ENCODE data around the gene PSMG1. TPM values are rescaled to one million over a fixed set of nuclear protein-coding genes. Genes with fewer than 3 reads are reported as not detected.

The PSMG1 gene
- total and polyA plus RNA-seq, 9 of the 15 experiments (the other 6 are each of a cell fraction or from before 2014, with no cell fraction given): 54.5 to 427 (median 328) TPM

DNA sequence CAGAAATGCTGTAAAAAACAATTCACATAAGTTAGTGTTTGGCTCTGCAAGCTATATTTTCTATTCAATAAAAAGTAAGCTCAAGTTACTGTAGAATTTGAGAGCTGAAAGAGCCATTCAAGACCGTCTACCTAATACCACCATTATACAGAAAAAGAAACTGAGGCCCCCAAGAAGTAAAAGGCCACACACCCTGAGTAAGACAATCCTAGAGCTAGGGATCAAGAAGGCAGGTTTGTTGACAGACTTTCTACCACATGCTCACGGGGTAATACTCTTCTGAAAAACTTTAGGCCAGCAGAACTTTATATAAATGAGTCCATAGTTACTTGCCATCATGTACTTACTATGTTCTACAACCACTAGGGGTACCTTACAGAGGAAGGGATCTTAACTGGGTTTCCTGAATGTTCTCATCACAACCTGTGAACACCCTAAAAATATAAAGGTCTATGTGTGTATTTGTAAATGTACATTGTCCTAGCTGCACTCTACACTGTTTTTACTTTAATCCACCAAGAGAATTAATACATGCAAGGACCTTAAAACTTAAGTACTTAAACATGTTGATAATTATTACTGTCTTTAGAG is 2.7 kb downstream of the PSMG1 start (continued):
- TF ChIP-seq RBM14 (IDR thresholded peaks at IDR 0.05; ENCODE audit: borderline replicate concordance, insufficient read depth, low read depth, low read length) (no peak), ZNF76 (CRISPR knock-in tag; IDR thresholded peaks at IDR 0.05; ENCODE audit: borderline replicate concordance) (no peak), POLR2A (conservative IDR thresholded peaks at IDR 0.05) (no peak), ETS2 (tag; IDR thresholded peaks at IDR 0.05; ENCODE audit: borderline replicate concordance, poor library complexity, severe bottlenecking) (no peak), SNIP1 (IDR thresholded peaks at IDR 0.05; ENCODE audit: low read depth) (no peak), CREB1 (IDR thresholded peaks at IDR 0.05) (no peak), CREB1 (CRISPR knock-in tag; IDR thresholded peaks at IDR 0.05) (no peak), ZNF780A (CRISPR knock-in tag; IDR thresholded peaks at IDR 0.05) (no peak), PCBP1 (IDR thresholded peaks at IDR 0.05; ENCODE audit: low read depth, low read length, poor library complexity, severe bottlenecking) (no peak), NR2F6 (CRISPR knock-in tag; IDR thresholded peaks at IDR 0.05) (no peak), PYGO2 (tag; IDR thresholded peaks at IDR 0.05) (no peak), DPF2 (IDR thresholded peaks at IDR 0.05) (no peak)
- TF ChIP-seq, protein P1, sequence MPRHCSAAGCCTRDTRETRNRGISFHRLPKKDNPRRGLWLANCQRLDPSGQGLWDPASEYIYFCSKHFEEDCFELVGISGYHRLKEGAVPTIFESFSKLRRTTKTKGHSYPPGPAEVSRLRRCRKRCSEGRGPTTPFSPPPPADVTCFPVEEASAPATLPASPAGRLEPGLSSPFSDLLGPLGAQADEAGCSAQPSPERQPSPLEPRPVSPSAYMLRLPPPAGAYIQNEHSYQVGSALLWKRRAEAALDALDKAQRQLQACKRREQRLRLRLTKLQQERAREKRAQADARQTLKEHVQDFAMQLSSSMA (CRISPR knock-in tag; IDR thresholded peaks at IDR 0.05): no peak
- TF ChIP-seq, protein P2, sequence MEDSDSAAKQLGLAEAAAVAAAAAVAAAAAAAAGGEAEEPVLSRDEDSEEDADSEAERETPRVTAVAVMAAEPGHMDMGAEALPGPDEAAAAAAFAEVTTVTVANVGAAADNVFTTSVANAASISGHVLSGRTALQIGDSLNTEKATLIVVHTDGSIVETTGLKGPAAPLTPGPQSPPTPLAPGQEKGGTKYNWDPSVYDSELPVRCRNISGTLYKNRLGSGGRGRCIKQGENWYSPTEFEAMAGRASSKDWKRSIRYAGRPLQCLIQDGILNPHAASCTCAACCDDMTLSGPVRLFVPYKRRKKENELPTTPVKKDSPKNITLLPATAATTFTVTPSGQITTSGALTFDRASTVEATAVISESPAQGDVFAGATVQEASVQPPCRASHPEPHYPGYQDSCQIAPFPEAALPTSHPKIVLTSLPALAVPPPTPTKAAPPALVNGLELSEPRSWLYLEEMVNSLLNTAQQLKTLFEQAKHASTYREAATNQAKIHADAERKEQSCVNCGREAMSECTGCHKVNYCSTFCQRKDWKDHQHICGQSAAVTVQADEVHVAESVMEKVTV (CRISPR knock-in tag; IDR thresholded peaks at IDR 0.05): no peak
- TF ChIP-seq, protein P3, sequence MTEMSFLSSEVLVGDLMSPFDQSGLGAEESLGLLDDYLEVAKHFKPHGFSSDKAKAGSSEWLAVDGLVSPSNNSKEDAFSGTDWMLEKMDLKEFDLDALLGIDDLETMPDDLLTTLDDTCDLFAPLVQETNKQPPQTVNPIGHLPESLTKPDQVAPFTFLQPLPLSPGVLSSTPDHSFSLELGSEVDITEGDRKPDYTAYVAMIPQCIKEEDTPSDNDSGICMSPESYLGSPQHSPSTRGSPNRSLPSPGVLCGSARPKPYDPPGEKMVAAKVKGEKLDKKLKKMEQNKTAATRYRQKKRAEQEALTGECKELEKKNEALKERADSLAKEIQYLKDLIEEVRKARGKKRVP (CRISPR knock-in tag; IDR thresholded peaks at IDR 0.05): no peak
- TF ChIP-seq, protein P4, sequence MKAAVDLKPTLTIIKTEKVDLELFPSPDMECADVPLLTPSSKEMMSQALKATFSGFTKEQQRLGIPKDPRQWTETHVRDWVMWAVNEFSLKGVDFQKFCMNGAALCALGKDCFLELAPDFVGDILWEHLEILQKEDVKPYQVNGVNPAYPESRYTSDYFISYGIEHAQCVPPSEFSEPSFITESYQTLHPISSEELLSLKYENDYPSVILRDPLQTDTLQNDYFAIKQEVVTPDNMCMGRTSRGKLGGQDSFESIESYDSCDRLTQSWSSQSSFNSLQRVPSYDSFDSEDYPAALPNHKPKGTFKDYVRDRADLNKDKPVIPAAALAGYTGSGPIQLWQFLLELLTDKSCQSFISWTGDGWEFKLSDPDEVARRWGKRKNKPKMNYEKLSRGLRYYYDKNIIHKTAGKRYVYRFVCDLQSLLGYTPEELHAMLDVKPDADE (conservative IDR thresholded peaks at IDR 0.05; ENCODE audit: control insufficient read depth, low read depth, low read length): no peak
- TF ChIP-seq, protein P5, sequence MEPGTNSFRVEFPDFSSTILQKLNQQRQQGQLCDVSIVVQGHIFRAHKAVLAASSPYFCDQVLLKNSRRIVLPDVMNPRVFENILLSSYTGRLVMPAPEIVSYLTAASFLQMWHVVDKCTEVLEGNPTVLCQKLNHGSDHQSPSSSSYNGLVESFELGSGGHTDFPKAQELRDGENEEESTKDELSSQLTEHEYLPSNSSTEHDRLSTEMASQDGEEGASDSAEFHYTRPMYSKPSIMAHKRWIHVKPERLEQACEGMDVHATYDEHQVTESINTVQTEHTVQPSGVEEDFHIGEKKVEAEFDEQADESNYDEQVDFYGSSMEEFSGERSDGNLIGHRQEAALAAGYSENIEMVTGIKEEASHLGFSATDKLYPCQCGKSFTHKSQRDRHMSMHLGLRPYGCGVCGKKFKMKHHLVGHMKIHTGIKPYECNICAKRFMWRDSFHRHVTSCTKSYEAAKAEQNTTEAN (CRISPR knock-in tag; IDR thresholded peaks at IDR 0.05): no peak
- TF ChIP-seq, protein P6, sequence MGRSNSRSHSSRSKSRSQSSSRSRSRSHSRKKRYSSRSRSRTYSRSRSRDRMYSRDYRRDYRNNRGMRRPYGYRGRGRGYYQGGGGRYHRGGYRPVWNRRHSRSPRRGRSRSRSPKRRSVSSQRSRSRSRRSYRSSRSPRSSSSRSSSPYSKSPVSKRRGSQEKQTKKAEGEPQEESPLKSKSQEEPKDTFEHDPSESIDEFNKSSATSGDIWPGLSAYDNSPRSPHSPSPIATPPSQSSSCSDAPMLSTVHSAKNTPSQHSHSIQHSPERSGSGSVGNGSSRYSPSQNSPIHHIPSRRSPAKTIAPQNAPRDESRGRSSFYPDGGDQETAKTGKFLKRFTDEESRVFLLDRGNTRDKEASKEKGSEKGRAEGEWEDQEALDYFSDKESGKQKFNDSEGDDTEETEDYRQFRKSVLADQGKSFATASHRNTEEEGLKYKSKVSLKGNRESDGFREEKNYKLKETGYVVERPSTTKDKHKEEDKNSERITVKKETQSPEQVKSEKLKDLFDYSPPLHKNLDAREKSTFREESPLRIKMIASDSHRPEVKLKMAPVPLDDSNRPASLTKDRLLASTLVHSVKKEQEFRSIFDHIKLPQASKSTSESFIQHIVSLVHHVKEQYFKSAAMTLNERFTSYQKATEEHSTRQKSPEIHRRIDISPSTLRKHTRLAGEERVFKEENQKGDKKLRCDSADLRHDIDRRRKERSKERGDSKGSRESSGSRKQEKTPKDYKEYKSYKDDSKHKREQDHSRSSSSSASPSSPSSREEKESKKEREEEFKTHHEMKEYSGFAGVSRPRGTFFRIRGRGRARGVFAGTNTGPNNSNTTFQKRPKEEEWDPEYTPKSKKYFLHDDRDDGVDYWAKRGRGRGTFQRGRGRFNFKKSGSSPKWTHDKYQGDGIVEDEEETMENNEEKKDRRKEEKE (IDR thresholded peaks at IDR 0.05; ENCODE audit: borderline replicate concordance in 1 of 2, control insufficient read depth in 1 of 2, low read depth in 2 of 2, low read length in 1 of 2): no peak
